Measurements from ENCODE around the gene ASCC3. TPM values are rescaled to one million over a fixed set of nuclear protein-coding genes. Genes with fewer than 3 reads are reported as not detected.
A peak's percentile ranks its signal among the peaks of the same experiment; 100 is the strongest.

The ASCC3 gene
- total RNA-seq, 2 experiments from 2014 or later, result 28.5 to 47.5 TPM

DNA sequence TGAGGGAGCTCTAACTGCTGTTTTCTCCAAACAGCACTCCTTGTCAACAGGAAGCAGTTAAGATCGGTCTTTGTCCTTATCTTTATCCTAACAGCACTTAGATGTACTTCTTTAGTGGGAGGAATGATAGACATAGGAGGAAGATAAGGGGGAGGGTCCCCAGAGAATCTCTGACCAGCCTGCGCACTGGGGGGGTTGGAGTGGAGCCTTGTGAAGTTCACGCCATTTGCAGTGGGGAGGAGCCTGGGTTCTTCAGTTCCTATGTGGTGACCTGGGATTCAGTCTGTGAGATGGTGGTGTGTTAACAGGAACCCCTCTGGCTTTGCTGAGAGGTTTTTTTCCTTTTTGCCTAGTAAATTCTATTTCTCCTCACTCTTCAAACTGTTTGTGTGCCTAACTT lies 18.1 kb upstream of the ASCC3 start:
- H3K4me2 ChIP-seq (ENCODE audit: low read length), result no peak overlapping the region
- no peaks in the 10 kb centered on the region for H3K79me2 ChIP-seq (ENCODE audit: insufficient read depth, low read depth, low read length)
- no peak for TF ChIP-seq EZH2phosphoT487 (IDR thresholded peaks at IDR 0.05; ENCODE audit: borderline replicate concordance, low read depth, low read length)
- TF ChIP-seq, protein P1, sequence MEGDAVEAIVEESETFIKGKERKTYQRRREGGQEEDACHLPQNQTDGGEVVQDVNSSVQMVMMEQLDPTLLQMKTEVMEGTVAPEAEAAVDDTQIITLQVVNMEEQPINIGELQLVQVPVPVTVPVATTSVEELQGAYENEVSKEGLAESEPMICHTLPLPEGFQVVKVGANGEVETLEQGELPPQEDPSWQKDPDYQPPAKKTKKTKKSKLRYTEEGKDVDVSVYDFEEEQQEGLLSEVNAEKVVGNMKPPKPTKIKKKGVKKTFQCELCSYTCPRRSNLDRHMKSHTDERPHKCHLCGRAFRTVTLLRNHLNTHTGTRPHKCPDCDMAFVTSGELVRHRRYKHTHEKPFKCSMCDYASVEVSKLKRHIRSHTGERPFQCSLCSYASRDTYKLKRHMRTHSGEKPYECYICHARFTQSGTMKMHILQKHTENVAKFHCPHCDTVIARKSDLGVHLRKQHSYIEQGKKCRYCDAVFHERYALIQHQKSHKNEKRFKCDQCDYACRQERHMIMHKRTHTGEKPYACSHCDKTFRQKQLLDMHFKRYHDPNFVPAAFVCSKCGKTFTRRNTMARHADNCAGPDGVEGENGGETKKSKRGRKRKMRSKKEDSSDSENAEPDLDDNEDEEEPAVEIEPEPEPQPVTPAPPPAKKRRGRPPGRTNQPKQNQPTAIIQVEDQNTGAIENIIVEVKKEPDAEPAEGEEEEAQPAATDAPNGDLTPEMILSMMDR (conservative IDR thresholded peaks at IDR 0.05; ENCODE audit: low read length), result no peak
- no peak overlapping the region for H3K27ac ChIP-seq (ENCODE audit: low read depth, low read length, poor library complexity, severe bottlenecking)
- peak overlapping the region; percentile 39; the same call in 1 of the 2 replicates for H2AFZ ChIP-seq (ENCODE audit: low read length)
- no peaks in the 10 kb centered on the region for H3K36me3 ChIP-seq (ENCODE audit: insufficient read depth, low read length)
- POLR2A ChIA-PET, result no interaction called here
- BruUV-seq (replicated peaks), result no TSS peak
- H3K4me3 ChIP-seq (ENCODE audit: low read depth, low read length, poor library complexity, severe bottlenecking), result no peak overlapping the region
- no peaks in the 10 kb centered on the region for H3K9me3 ChIP-seq (ENCODE audit: low read length)
- intact Hi-C loops (cut with micrococcal nuclease; ENCODE audit: unreplicated experiment), result no loop called here
- no peaks in the 10 kb centered on the region for H3K9me2 ChIP-seq (ENCODE audit: insufficient read depth, low read length)
- H3K4me1 ChIP-seq (ENCODE audit: insufficient read depth, low read length, poor library complexity, severe bottlenecking), result no peaks in the 10 kb centered on the region
- no peak for DNase-seq (ENCODE audit: low spot score)
- CTCF ChIA-PET (ENCODE audit: unreplicated experiment), result no interaction called here
- no peaks in the 10 kb centered on the region for H4K20me1 ChIP-seq (ENCODE audit: insufficient read depth, low read length)

DNA sequence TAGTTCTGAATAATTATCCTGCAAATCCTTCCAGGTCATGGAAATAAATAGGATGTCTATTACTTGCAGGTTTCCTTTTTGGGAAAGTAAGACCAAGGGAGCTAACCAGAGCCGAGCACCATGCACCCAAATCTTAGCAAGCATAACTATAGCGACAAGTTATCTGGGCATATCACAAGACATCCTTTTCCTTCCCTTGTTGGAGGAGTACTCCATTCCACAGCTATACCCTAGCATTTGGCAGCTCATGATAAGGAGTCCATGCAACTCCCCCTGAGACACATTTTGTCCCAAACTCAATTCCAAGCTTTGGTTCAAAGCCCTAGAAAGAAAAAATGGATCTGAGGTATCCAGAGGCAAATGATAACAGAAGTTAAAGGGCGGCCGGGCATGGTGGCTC lies 16.5 kb upstream of the ASCC3 start:
- Histone ChIP-seq H3K9me3 (ENCODE audit: low read length) (no peaks in the 10 kb centered on the region), H3K36me3 (ENCODE audit: insufficient read depth, low read length) (no peaks in the 10 kb centered on the region), H4K20me1 (ENCODE audit: insufficient read depth, low read length) (no peaks in the 10 kb centered on the region), H2AFZ (ENCODE audit: low read length) (no peak overlapping the region), H3K4me1 (ENCODE audit: insufficient read depth, low read length, poor library complexity, severe bottlenecking) (no peaks in the 10 kb centered on the region), H3K4me2 (ENCODE audit: low read length) (no peak overlapping the region), H3K27ac (ENCODE audit: low read depth, low read length, poor library complexity, severe bottlenecking) (no peak overlapping the region), H3K9me2 (ENCODE audit: insufficient read depth, low read length) (no peaks in the 10 kb centered on the region), H3K79me2 (ENCODE audit: insufficient read depth, low read depth, low read length) (no peaks in the 10 kb centered on the region), H3K4me3 (ENCODE audit: low read depth, low read length, poor library complexity, severe bottlenecking) (no peak overlapping the region)
- no TSS peak for BruUV-seq (replicated peaks)
- CTCF ChIA-PET (ENCODE audit: unreplicated experiment), result no interaction called here
- TF ChIP-seq, protein P1 (conservative IDR thresholded peaks at IDR 0.05; ENCODE audit: low read length), result no peak
- no peak for TF ChIP-seq EZH2phosphoT487 (IDR thresholded peaks at IDR 0.05; ENCODE audit: borderline replicate concordance, low read depth, low read length)
- intact Hi-C loops (cut with micrococcal nuclease; ENCODE audit: unreplicated experiment), result no loop called here
- POLR2A ChIA-PET, result no interaction called here
- DNase-seq (ENCODE audit: low spot score), result no peak

DNA sequence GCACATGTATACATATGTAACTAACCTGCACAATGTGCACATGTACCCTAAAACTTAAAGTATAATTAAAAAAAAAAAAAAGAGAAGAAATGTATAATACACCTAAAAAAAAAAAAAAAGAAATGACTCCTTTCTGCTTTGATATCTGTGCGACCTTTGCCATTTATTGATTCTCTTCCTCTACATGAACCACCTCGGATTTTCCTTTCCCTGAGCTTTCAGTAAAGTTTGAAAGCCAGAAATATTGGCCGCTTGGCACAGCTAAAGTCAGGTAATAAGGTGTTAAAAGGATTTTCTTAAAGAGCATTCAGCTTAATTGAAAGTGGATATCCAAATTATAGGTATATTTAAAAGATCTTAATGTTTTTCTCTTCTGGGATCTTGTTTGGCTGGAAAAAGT lies 12.6 kb upstream of the ASCC3 start:
- Histone ChIP-seq H3K9me3 (ENCODE audit: low read length) (no peaks in the 10 kb centered on the region), H3K4me3 (ENCODE audit: low read depth, low read length, poor library complexity, severe bottlenecking) (no peak overlapping the region), H3K27ac (ENCODE audit: low read depth, low read length, poor library complexity, severe bottlenecking) (no peak overlapping the region), H4K20me1 (ENCODE audit: insufficient read depth, low read length) (no peaks in the 10 kb centered on the region), H3K79me2 (ENCODE audit: insufficient read depth, low read depth, low read length) (no peaks in the 10 kb centered on the region), H3K4me1 (ENCODE audit: insufficient read depth, low read length, poor library complexity, severe bottlenecking) (no peaks in the 10 kb centered on the region), H3K36me3 (ENCODE audit: insufficient read depth, low read length) (no peaks in the 10 kb centered on the region), H3K4me2 (ENCODE audit: low read length) (no peak overlapping the region), H2AFZ (ENCODE audit: low read length) (no peak overlapping the region), H3K9me2 (ENCODE audit: insufficient read depth, low read length) (no peaks in the 10 kb centered on the region)
- no TSS peak for BruUV-seq (replicated peaks)
- ChIA-PET POLR2A (interaction anchor here (0.6 kb wide), 1 partner anchor 593 kb away, joined by 3 read pairs; no protein-coding TSS in a partner anchor), CTCF (ENCODE audit: unreplicated experiment) (no interaction called here)
- TF ChIP-seq EZH2phosphoT487 (IDR thresholded peaks at IDR 0.05; ENCODE audit: borderline replicate concordance, low read depth, low read length), result no peak
- TF ChIP-seq, protein P1 (conservative IDR thresholded peaks at IDR 0.05; ENCODE audit: low read length), result no peak
- no peak for DNase-seq (ENCODE audit: low spot score)
- intact Hi-C loops (cut with micrococcal nuclease; ENCODE audit: unreplicated experiment), result no loop called here

Data from OCI-LY7 (cell line).